Fibroblast of lung (primary cell): ENCODE data around the gene HDAC4.

Source experiments
- CTCF ChIP-seq, 2 donors: IDR thresholded peaks in 1 of 2; conservative IDR thresholded peaks in 1 of 2; 1 replicate in 1 of 2; 2 replicates in 1 of 2; pipeline ENCODE4 v1.5.1; 2011 to 2012; ENCODE audit warnings: low read length in 2 of 2, control low read depth in 1 of 2, inconsistent platforms in 1 of 2, low read depth in 1 of 2, mild to moderate bottlenecking in 1 of 2
- EZH2 ChIP-seq: IDR thresholded peaks from 2 replicates; pipeline ENCODE4 v1.5.1; 2012; ENCODE audit warnings: low read length, control low read depth, mild to moderate bottlenecking; ENCODE audit errors: missing control alignments

GRCh38 chr2:239287461-239287860 is 113.4 kb downstream of the HDAC4 start:
- TF ChIP-seq CTCF (conservative IDR thresholded peaks at IDR 0.05 in 1 of 2, IDR thresholded peaks at IDR 0.05 in 1 of 2; ENCODE audit: low read depth in 1 of 2, low read length in 2 of 2), result no peak
- no peak for TF ChIP-seq EZH2
